Stimulated activated CD4-positive, alpha-beta T cell treated with anti-CD3 and anti-CD28 coated beads, Interleukin-4, amount 100 ng/mL, for 1 hour (primary cell): ENCODE results near the gene ASTN1.

Source experiments
- DNase-seq: peaks from one replicate; pipeline ENCODE4 v3.0.0-alpha.2; 2020

The ASTN1 gene

GRCh38 chr1:176866011-176866714 lies 298.3 kb downstream of the ASTN1 start:
- DNase-seq: no peak

GRCh38 chr1:176864211-176864610 lies 300.3 kb downstream of the ASTN1 start:
- DNase-seq: no peak

- no peak for DNase-seq
Observed at GRCh38 chr1:176863613-176864012, 300.9 kb downstream of the ASTN1 start.

GRCh38 chr1:176858433-176858916 lies 306.0 kb downstream of the ASTN1 start:
- no peak for DNase-seq

- DNase-seq: no peak
Observed at GRCh38 chr1:176857632-176858031, 306.9 kb downstream of the ASTN1 start.

- DNase-seq: no peak
Observed at GRCh38 chr1:176854758-176855745, 309.5 kb downstream of the ASTN1 start.

GRCh38 chr1:176854121-176854520 lies 310.4 kb downstream of the ASTN1 start:
- DNase-seq: no peak

- no peak for DNase-seq
Observed at GRCh38 chr1:176853503-176853902, 311.0 kb downstream of the ASTN1 start.

- DNase-seq: no peak
Observed at GRCh38 chr1:176852124-176852523, 312.4 kb downstream of the ASTN1 start.

- no peak for DNase-seq
Observed at GRCh38 chr1:176850871-176851270, 313.6 kb downstream of the ASTN1 start.

GRCh38 chr1:176849281-176849680 lies 315.2 kb downstream of the ASTN1 start:
- no peak for DNase-seq

- no peak for DNase-seq
Observed at GRCh38 chr1:176847052-176847451, 317.5 kb downstream of the ASTN1 start.

- no peak for DNase-seq
Observed at GRCh38 chr1:176843352-176844297, 320.9 kb downstream of the ASTN1 start.

- DNase-seq: no peak
Observed at GRCh38 chr1:176841238-176841637, 323.3 kb downstream of the ASTN1 start.

- DNase-seq: no peak
Observed at GRCh38 chr1:176839216-176839615, 325.3 kb downstream of the ASTN1 start.

- DNase-seq: no peak
Observed at GRCh38 chr1:176838276-176838995, 326.1 kb downstream of the ASTN1 start.

GRCh38 chr1:176837708-176838107 lies 326.8 kb downstream of the ASTN1 start:
- DNase-seq: no peak

GRCh38 chr1:176831150-176831549 lies 333.4 kb downstream of the ASTN1 start:
- DNase-seq: no peak

GRCh38 chr1:176829261-176829660 lies 335.3 kb downstream of the ASTN1 start:
- no peak for DNase-seq

- no peak for DNase-seq
Observed at GRCh38 chr1:176826265-176826664, 338.2 kb downstream of the ASTN1 start.

- DNase-seq: no peak
Observed at GRCh38 chr1:176820391-176821031, 344.0 kb downstream of the ASTN1 start.
